ENCODE results near the gene LY6G5B.

Gene LY6G5B

GRCh38 chr6:31693535-31693934 lies 23.8 kb downstream of the LY6G5B start:
- Histone ChIP-seq H3K4me3 (ENCODE audit: low read length) (no peak overlapping the region), H3K9ac (ENCODE audit: low read length) (no peak overlapping the region), H3K79me2 (ENCODE audit: low read length) (0 out of 2 replicates have a peak, but pooled peaks cover 5% of the 10 kb centered on the region), H3K4me2 (ENCODE audit: low read depth, low read length) (no peak overlapping the region), H3K9me2 (replicated peaks; ENCODE audit: insufficient read depth, low read length) (no peaks in the 10 kb centered on the region), H3K36me3 (replicated peaks; ENCODE audit: insufficient read depth, low read length) (no peaks in the 10 kb centered on the region), H3K4me1 (ENCODE audit: low read length) (no peaks in the 10 kb centered on the region), H3F3A (ENCODE audit: insufficient read depth, low read length) (no peaks in the 10 kb centered on the region), H2AFZ (ENCODE audit: low read length) (no peak overlapping the region), H3K27ac (ENCODE audit: low read length) (no peak overlapping the region), H3K9me3 (replicated peaks; ENCODE audit: insufficient read depth, low read length) (no peaks in the 10 kb centered on the region), H3K27me3 (replicated peaks; ENCODE audit: insufficient read depth, low read length) (no peaks in the 10 kb centered on the region), H4K20me1 (ENCODE audit: insufficient read depth, low read length) (no peaks in the 10 kb centered on the region)
- TF ChIP-seq EZH2 (optimal IDR thresholded peaks at IDR 0.05; ENCODE audit: low read depth, low read length) = no peak
- no peak for DNase-seq

DNA sequence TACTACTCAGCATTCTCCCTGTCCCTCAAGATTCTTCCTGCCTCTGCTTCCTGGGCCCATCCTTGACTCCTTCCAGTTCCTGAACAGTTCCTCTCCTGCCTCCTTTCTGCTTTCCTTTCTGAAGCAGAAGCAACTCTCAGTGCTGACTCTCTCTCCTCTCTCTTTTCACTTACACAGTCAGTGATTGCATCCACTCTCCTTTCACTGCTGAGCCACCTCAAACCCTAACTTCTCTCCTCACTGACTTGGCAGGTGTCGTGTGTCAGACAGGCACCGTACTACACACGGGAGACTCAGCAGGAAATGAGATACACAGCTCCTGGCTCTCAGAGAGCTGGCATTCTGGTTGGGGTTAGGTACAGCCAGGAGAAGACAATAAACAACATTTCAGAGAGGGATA lies 27.8 kb downstream of the LY6G5B start:
- peaks cover 2% of the 10 kb centered on the region; the same call in 1 of the 2 replicates for H3F3A ChIP-seq (ENCODE audit: insufficient read depth, low read length)
- H3K36me3 ChIP-seq (replicated peaks; ENCODE audit: insufficient read depth, low read length) = no peaks in the 10 kb centered on the region
- TF ChIP-seq EZH2 (optimal IDR thresholded peaks at IDR 0.05; ENCODE audit: low read depth, low read length) (no peak), EZH2phosphoT487 (IDR thresholded peaks at IDR 0.05; ENCODE audit: low read length) (no peak)
- TF ChIP-seq, protein P1, sequence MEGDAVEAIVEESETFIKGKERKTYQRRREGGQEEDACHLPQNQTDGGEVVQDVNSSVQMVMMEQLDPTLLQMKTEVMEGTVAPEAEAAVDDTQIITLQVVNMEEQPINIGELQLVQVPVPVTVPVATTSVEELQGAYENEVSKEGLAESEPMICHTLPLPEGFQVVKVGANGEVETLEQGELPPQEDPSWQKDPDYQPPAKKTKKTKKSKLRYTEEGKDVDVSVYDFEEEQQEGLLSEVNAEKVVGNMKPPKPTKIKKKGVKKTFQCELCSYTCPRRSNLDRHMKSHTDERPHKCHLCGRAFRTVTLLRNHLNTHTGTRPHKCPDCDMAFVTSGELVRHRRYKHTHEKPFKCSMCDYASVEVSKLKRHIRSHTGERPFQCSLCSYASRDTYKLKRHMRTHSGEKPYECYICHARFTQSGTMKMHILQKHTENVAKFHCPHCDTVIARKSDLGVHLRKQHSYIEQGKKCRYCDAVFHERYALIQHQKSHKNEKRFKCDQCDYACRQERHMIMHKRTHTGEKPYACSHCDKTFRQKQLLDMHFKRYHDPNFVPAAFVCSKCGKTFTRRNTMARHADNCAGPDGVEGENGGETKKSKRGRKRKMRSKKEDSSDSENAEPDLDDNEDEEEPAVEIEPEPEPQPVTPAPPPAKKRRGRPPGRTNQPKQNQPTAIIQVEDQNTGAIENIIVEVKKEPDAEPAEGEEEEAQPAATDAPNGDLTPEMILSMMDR (IDR thresholded peaks at IDR 0.05; ENCODE audit: low read length) = no peak
- H3K9me3 ChIP-seq (replicated peaks; ENCODE audit: insufficient read depth, low read length) = no peaks in the 10 kb centered on the region
- no peaks in the 10 kb centered on the region for H4K20me1 ChIP-seq (ENCODE audit: insufficient read depth, low read length)
- peaks cover 33% of the 10 kb centered on the region for H3K79me2 ChIP-seq (ENCODE audit: low read length)
- H3K9me2 ChIP-seq (replicated peaks; ENCODE audit: insufficient read depth, low read length) = no peaks in the 10 kb centered on the region
- H3K4me3 ChIP-seq (ENCODE audit: low read length) = no peak overlapping the region
- no peak overlapping the region for H3K27ac ChIP-seq (ENCODE audit: low read length)
- H2AFZ ChIP-seq (ENCODE audit: low read length) = no peak overlapping the region
- H3K4me1 ChIP-seq (ENCODE audit: low read length) = 0 out of 2 replicates have a peak, but pooled peaks cover 6% of the 10 kb centered on the region
- H3K27me3 ChIP-seq (replicated peaks; ENCODE audit: insufficient read depth, low read length) = no peaks in the 10 kb centered on the region
- H3K9ac ChIP-seq (ENCODE audit: low read length) = no peak overlapping the region
- H3K4me2 ChIP-seq (ENCODE audit: low read depth, low read length) = no peak overlapping the region
- DNase-seq = no peak

DNA sequence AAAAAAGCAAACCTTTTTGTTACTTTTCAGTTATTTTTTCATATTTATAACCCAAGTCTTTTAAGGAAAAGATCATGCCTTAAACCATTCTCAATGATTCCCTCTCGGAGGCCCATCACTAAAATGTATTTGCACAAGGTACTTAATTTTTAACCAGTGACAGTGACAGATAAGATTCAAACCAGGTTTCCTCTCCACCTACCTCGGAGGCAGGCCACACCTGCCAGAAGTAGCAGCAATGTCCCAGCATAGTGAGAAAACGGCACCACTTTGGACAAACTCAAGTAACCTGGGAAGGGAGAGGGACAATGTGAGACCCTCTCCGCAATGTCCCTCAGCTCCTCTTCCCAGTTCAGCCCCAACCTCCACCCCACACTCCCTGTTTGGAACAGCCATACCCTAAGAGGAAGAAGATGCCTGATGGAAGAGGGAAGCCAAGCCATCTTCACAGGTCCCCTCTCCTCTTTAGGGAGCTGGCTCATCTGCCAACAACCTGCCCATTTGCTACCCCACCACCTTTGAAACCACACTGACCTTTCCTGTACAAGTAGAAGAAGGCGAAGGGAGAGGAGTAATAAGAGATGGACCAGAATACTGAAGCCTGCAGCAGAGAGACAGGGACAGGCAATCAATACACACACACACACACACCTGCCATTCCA lies 31.1 kb downstream of the LY6G5B start:
- Histone ChIP-seq H3K9me3 (replicated peaks; ENCODE audit: insufficient read depth, low read length) (no peaks in the 10 kb centered on the region), H3K4me1 (ENCODE audit: low read length) (0 out of 2 replicates have a peak, but pooled peaks cover 6% of the 10 kb centered on the region), H3K27me3 (replicated peaks; ENCODE audit: insufficient read depth, low read length) (no peaks in the 10 kb centered on the region; the same call in 1 of the 2 replicates), H3K9ac (ENCODE audit: low read length) (no peak overlapping the region), H3K27ac (ENCODE audit: low read length) (no peak overlapping the region), H3K79me2 (ENCODE audit: low read length) (peaks cover 36% of the 10 kb centered on the region), H3K36me3 (replicated peaks; ENCODE audit: insufficient read depth, low read length) (no peaks in the 10 kb centered on the region), H3F3A (ENCODE audit: insufficient read depth, low read length) (peaks cover 7% of the 10 kb centered on the region; the same call in 1 of the 2 replicates), H3K9me2 (replicated peaks; ENCODE audit: insufficient read depth, low read length) (no peaks in the 10 kb centered on the region), H3K4me3 (ENCODE audit: low read length) (no peak overlapping the region), H3K4me2 (ENCODE audit: low read depth, low read length) (no peak overlapping the region; the same call in 1 of the 2 replicates), H4K20me1 (ENCODE audit: insufficient read depth, low read length) (no peaks in the 10 kb centered on the region), H2AFZ (ENCODE audit: low read length) (no peak overlapping the region)
- no peak for DNase-seq
- TF ChIP-seq, protein P1 (IDR thresholded peaks at IDR 0.05; ENCODE audit: low read length) = no peak
- no peak for TF ChIP-seq EZH2 (optimal IDR thresholded peaks at IDR 0.05; ENCODE audit: low read depth, low read length)
- TF ChIP-seq EZH2phosphoT487 (IDR thresholded peaks at IDR 0.05; ENCODE audit: low read length) = no peak
